Measurements from ENCODE around the gene NGDN. TPM values are rescaled to one million over a fixed set of nuclear protein-coding genes. Genes with fewer than 3 reads are reported as not detected.
"Not testable (repeated sequence)": the region's sequence is repeated elsewhere in the genome, so short reads cannot be mapped to it uniquely, and the experiment has no call there.

Gene NGDN
- total RNA-seq, 1 experiment from 2014 or later: 24.7 TPM

DNA sequence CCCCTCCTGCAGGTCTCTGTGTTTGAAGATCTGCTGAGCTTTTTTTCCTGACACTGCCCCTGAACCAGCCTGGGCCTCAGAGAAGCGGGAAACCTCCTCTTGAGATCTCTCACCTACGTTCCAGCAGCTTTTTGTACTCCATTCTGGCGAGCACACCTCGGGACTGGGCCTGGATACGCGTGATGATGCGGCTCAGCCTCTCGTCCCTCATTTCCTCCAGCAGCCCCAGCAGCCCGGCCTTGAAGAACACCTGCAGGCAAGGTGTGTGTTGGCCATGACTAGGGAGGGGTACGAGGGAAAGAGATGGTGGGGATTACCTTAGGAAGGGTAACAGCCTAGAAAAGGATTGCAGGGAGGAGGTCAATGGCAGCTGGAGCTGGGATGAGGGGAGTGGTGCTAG is 44.3 kb upstream of the NGDN start:
- Histone ChIP-seq H3K4me3 (ENCODE audit: low read depth in 2 of 2, low read length in 2 of 2) (no peak overlapping the region), H3K4me1 (ENCODE audit: control insufficient read depth, insufficient read depth, low read length) (no peaks in the 10 kb centered on the region), H3K27ac (ENCODE audit: low read length) (no peak overlapping the region), H3K27me3 (ENCODE audit: control insufficient read depth, insufficient read depth, low read length) (no peaks in the 10 kb centered on the region; the same call in 1 of the 2 replicates), H3K9me3 (ENCODE audit: control insufficient read depth, insufficient read depth, low read depth, low read length) (no peaks in the 10 kb centered on the region), H3K36me3 (ENCODE audit: control insufficient read depth, insufficient read depth, low read length) (no peaks in the 10 kb centered on the region)
- no peak for DNase-seq (ENCODE audit: low read depth, low spot score)
- ChIA-PET POLR2A (no interaction called here), CTCF (no interaction called here)
- in situ Hi-C loops (cut with HindIII; ENCODE audit: low pct_unique_long_range_greater_than_20kb, low sequenced_read_pairs) (no loop called here), intact Hi-C loops (cut with micrococcal nuclease; ENCODE audit: unreplicated experiment) (no loop called here)
- no TSS peak for BruUV-seq (replicated peaks)
- ATAC-seq: no peak
- TF ChIP-seq POLR2AphosphoS5 (IDR thresholded peaks at IDR 0.05; ENCODE audit: low read depth, low read length) (no peak), TCF7L2 (IDR thresholded peaks at IDR 0.05; ENCODE audit: low read depth, low read length) (no peak), SIN3A (IDR thresholded peaks at IDR 0.05; ENCODE audit: borderline replicate concordance, insufficient read depth, low read depth, low read length) (no peak)
- TF ChIP-seq, protein P1, sequence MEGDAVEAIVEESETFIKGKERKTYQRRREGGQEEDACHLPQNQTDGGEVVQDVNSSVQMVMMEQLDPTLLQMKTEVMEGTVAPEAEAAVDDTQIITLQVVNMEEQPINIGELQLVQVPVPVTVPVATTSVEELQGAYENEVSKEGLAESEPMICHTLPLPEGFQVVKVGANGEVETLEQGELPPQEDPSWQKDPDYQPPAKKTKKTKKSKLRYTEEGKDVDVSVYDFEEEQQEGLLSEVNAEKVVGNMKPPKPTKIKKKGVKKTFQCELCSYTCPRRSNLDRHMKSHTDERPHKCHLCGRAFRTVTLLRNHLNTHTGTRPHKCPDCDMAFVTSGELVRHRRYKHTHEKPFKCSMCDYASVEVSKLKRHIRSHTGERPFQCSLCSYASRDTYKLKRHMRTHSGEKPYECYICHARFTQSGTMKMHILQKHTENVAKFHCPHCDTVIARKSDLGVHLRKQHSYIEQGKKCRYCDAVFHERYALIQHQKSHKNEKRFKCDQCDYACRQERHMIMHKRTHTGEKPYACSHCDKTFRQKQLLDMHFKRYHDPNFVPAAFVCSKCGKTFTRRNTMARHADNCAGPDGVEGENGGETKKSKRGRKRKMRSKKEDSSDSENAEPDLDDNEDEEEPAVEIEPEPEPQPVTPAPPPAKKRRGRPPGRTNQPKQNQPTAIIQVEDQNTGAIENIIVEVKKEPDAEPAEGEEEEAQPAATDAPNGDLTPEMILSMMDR (IDR thresholded peaks at IDR 0.05): no peak
- TF ChIP-seq, protein P2, sequence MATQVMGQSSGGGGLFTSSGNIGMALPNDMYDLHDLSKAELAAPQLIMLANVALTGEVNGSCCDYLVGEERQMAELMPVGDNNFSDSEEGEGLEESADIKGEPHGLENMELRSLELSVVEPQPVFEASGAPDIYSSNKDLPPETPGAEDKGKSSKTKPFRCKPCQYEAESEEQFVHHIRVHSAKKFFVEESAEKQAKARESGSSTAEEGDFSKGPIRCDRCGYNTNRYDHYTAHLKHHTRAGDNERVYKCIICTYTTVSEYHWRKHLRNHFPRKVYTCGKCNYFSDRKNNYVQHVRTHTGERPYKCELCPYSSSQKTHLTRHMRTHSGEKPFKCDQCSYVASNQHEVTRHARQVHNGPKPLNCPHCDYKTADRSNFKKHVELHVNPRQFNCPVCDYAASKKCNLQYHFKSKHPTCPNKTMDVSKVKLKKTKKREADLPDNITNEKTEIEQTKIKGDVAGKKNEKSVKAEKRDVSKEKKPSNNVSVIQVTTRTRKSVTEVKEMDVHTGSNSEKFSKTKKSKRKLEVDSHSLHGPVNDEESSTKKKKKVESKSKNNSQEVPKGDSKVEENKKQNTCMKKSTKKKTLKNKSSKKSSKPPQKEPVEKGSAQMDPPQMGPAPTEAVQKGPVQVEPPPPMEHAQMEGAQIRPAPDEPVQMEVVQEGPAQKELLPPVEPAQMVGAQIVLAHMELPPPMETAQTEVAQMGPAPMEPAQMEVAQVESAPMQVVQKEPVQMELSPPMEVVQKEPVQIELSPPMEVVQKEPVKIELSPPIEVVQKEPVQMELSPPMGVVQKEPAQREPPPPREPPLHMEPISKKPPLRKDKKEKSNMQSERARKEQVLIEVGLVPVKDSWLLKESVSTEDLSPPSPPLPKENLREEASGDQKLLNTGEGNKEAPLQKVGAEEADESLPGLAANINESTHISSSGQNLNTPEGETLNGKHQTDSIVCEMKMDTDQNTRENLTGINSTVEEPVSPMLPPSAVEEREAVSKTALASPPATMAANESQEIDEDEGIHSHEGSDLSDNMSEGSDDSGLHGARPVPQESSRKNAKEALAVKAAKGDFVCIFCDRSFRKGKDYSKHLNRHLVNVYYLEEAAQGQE (IDR thresholded peaks at IDR 0.05; ENCODE audit: insufficient read depth in 1 of 2, low read depth in 2 of 2, low read length in 1 of 2): no peak

DNA sequence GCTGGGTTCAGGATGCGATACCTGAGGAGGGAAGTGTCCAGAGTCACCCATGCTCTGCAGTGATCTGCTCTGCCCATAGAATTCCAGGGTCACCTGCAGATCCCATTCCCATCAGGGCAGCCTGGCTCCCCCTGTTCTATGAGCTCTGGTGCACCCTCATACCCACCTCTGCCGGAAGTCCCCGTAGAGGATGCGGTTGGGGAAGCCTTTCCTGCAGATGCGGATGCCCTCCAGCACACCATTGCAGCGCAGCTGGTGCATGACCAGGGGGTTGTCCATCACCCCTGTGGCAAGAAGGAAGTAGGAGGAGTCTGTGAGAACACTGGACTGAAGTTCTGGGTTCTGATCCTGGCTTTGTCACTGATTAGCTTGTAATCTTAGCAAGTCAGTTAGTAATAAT is 43.7 kb upstream of the NGDN start:
- in situ Hi-C loops (cut with HindIII; ENCODE audit: low pct_unique_long_range_greater_than_20kb, low sequenced_read_pairs); H3K27ac ChIP-seq (ENCODE audit: low read length); ATAC-seq; H3K4me3 ChIP-seq (ENCODE audit: low read depth in 2 of 2, low read length in 2 of 2); DNase-seq (ENCODE audit: low read depth, low spot score); H3K9me3 ChIP-seq (ENCODE audit: control insufficient read depth, insufficient read depth, low read depth, low read length); H3K36me3 ChIP-seq (ENCODE audit: control insufficient read depth, insufficient read depth, low read length); BruUV-seq (replicated peaks); H3K4me1 ChIP-seq (ENCODE audit: control insufficient read depth, insufficient read depth, low read length); H3K27me3 ChIP-seq (ENCODE audit: control insufficient read depth, insufficient read depth, low read length); CTCF ChIA-PET; intact Hi-C loops (cut with micrococcal nuclease; ENCODE audit: unreplicated experiment): not testable (repeated sequence)
- POLR2A ChIA-PET: interaction anchor here (0.6 kb wide), 1 partner anchor 29 kb away, joined by 3 read pairs; no protein-coding TSS in a partner anchor

DNA sequence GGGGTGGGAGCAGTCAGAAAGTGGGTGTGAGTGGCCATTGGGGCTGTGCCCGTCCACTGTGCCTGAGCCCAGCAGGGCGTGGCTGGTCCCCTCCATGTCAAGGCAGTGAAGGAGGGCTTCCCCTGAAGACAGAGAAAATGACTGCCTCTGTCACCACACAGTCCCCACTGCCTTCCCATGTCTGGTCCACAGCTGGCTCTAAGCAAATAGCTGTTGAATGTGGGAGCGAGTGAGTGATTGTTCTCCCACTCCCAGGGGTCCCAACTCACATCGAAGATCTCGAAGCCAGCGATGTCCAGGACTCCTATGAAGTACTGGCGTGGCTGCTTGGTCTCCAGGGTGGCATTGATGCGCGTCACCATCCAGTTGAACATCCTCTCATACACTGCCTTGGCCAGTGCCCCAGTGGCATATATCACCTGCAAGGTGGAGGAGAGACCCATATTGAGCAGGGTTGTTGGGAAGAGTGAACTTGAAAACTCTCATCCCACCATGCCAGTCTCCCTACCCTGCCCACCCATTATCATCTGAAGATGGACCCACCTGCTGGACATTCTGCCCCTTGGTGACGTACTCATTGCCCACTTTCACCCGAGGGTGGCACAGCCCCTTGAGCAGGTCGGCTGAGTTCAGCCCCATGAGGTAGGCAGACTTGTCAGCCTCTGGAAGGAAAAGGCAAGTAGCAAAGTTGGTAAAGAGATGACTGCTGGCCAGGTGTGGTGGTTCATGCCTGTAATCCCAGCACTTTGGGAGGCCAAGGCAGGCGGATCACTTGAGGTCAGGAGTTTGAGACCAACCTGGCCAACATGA is 40.6 kb upstream of the NGDN start:
- DNase-seq (ENCODE audit: low read depth, low spot score): no peak
- in situ Hi-C loops (cut with HindIII; ENCODE audit: low pct_unique_long_range_greater_than_20kb, low sequenced_read_pairs) (no loop called here), intact Hi-C loops (cut with micrococcal nuclease; ENCODE audit: unreplicated experiment) (no loop called here)
- H3K9me3 ChIP-seq (ENCODE audit: control insufficient read depth, insufficient read depth, low read depth, low read length): no peaks in the 10 kb centered on the region
- no peak overlapping the region for H3K27ac ChIP-seq (ENCODE audit: low read length)
- H3K4me1 ChIP-seq (ENCODE audit: control insufficient read depth, insufficient read depth, low read length): no peaks in the 10 kb centered on the region
- H3K27me3 ChIP-seq (ENCODE audit: control insufficient read depth, insufficient read depth, low read length): no peaks in the 10 kb centered on the region; the same call in 1 of the 2 replicates
- ChIA-PET POLR2A (no interaction called here), CTCF (interaction anchor here (0.6 kb wide), 1 partner anchor 129 kb away, joined by 4 read pairs; no protein-coding TSS in a partner anchor)
- TF ChIP-seq SIN3A (IDR thresholded peaks at IDR 0.05; ENCODE audit: borderline replicate concordance, insufficient read depth, low read depth, low read length) (no peak), POLR2AphosphoS5 (IDR thresholded peaks at IDR 0.05; ENCODE audit: low read depth, low read length) (no peak), TCF7L2 (IDR thresholded peaks at IDR 0.05; ENCODE audit: low read depth, low read length) (no peak)
- TF ChIP-seq, protein P1 (IDR thresholded peaks at IDR 0.05): no peak
- TF ChIP-seq, protein P2 (IDR thresholded peaks at IDR 0.05; ENCODE audit: insufficient read depth in 1 of 2, low read depth in 2 of 2, low read length in 1 of 2): no peak
- no peak for ATAC-seq
- H3K36me3 ChIP-seq (ENCODE audit: control insufficient read depth, insufficient read depth, low read length): no peaks in the 10 kb centered on the region
- no peak overlapping the region for H3K4me3 ChIP-seq (ENCODE audit: low read depth in 2 of 2, low read length in 2 of 2)
- no TSS peak for BruUV-seq (replicated peaks)

Data from Panc1 (cell line).